Measurements from ENCODE around the gene LINGO1.

DNA sequence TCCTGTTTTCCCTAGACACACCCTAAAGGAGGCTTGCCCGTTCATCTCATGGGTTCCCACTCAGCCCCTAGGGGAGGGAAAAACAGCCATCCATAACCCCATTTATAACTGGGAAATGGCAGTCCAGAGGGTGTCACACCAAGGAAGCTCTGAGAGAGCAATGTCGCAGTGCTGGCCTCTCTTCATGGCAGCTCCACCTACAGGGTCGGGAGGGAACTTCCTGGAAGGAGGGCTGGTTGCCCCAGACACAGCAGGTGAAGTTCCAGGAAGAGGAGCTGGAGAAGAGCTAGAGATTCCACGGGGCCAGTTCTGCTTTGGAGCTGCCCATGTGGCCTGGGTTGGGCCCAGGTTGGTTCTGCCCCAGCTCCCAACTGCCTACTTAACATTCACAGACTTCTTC lies 22.3 kb upstream of the LINGO1 start:
- TF ChIP-seq, protein P1, sequence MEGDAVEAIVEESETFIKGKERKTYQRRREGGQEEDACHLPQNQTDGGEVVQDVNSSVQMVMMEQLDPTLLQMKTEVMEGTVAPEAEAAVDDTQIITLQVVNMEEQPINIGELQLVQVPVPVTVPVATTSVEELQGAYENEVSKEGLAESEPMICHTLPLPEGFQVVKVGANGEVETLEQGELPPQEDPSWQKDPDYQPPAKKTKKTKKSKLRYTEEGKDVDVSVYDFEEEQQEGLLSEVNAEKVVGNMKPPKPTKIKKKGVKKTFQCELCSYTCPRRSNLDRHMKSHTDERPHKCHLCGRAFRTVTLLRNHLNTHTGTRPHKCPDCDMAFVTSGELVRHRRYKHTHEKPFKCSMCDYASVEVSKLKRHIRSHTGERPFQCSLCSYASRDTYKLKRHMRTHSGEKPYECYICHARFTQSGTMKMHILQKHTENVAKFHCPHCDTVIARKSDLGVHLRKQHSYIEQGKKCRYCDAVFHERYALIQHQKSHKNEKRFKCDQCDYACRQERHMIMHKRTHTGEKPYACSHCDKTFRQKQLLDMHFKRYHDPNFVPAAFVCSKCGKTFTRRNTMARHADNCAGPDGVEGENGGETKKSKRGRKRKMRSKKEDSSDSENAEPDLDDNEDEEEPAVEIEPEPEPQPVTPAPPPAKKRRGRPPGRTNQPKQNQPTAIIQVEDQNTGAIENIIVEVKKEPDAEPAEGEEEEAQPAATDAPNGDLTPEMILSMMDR (IDR thresholded peaks at IDR 0.05) = peak in 1 of 3 experiments; percentile 26
- no peak for TF ChIP-seq POLR2A (IDR thresholded peaks at IDR 0.05)
